ENCODE data around the gene UVSSA.
"Not testable (repeated sequence)": the region's sequence is repeated elsewhere in the genome, so short reads cannot be mapped to it uniquely, and the experiment has no call there.

UVSSA gene

DNA sequence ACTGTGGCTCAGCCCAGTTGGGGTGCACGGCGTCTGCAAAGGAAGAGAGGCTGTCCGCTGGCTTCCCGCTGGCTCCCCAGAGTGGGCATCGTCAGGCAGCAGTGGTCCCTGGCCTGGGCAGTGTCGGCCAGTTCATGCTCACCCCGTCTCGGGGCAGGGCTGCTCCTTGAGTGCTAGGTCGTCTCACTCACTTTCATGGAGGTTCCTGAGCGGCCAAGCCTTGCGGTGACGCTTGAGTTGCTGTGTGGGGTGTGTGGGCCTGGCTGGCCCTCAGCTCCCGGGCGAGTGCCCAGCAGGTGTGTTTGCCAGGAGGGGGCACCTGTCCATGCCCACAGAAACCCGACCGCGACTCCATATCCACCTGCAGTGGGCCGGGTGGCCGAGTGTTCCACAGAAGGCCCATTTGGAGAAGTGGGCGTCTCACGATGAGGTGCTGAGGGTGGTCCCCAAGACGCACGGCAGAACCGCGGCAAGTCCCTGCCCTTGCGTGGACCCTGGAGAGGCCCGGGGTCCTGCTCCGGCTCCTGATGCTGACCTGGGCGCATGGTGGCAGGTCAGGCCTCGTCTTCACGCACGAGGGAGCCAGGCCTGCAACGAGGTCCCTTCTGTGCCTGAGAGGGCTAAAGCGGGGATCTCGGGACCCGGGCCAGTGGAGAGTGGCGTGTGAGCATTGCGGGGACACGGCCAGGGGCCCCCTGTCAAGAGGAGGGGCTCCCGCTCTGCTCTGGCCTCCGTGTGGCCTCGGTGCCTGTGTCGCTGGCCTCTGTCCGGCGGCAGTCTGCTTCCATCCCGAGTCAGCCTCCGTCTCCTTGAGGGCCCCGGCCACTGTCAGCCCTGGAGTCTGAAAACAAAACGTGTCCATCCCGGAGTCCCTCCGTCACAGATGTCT is 18.5 kb upstream of the UVSSA start:
- TF ChIP-seq, protein P1, sequence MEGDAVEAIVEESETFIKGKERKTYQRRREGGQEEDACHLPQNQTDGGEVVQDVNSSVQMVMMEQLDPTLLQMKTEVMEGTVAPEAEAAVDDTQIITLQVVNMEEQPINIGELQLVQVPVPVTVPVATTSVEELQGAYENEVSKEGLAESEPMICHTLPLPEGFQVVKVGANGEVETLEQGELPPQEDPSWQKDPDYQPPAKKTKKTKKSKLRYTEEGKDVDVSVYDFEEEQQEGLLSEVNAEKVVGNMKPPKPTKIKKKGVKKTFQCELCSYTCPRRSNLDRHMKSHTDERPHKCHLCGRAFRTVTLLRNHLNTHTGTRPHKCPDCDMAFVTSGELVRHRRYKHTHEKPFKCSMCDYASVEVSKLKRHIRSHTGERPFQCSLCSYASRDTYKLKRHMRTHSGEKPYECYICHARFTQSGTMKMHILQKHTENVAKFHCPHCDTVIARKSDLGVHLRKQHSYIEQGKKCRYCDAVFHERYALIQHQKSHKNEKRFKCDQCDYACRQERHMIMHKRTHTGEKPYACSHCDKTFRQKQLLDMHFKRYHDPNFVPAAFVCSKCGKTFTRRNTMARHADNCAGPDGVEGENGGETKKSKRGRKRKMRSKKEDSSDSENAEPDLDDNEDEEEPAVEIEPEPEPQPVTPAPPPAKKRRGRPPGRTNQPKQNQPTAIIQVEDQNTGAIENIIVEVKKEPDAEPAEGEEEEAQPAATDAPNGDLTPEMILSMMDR (IDR thresholded peaks at IDR 0.05; ENCODE audit: low read length, missing control alignments), result no peak
- no peak for DNase-seq (ENCODE audit: low read depth)
- no peak overlapping the region for H3K4me3 ChIP-seq (replicated peaks; ENCODE audit: low read depth, low read length)

DNA sequence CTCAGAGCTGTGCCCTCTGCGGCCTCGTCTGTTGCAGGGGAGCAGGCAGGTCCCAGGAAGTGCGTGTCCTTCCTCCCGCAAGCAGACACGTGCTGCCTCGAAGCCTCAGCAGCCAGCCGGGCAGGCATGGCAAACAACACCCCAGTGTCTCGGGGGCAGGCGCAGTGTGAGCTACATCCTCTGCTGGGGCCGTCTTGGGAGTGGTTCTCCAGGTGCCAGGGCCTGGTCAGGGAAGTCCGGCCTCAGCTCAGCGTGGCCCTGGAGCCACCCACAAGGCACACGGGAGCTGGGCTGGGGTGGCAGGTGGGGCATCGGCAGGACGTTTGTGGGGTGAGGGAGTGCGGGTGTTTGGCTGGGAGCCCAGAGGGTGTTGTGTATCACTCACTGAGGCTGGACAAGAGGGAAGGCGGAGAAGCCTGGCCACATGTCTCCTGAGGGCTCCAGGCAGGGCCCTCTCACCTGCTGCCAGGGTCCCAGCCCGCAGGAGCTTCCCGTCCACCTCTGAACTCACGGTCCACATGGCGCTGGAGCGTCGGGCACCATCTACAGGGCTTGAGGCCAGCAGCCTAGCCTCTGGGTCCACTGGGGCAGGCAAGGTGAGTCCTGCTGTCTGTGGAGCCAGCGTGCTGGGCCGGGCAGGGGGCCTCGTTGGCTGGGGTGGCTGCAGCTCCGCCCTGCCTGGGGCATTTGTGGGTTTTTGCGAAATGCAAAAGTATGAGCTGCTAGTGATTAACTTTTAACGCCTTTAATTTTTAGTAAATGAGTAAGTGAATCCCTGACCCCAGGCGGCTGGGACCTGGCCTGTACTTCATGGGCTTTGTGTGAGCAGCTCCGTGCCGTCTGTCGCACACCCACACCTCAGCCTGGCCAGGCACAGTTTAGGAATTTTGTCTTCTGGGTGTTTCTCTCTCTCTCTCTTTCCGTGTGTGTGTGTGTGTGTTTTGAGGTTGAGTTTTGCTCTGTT is 17.3 kb upstream of the UVSSA start:
- TF ChIP-seq, protein P1 (IDR thresholded peaks at IDR 0.05; ENCODE audit: low read length, missing control alignments), result no peak
- no peak overlapping the region for H3K4me3 ChIP-seq (replicated peaks; ENCODE audit: low read depth, low read length)
- DNase-seq (ENCODE audit: low read depth), result no peak

DNA sequence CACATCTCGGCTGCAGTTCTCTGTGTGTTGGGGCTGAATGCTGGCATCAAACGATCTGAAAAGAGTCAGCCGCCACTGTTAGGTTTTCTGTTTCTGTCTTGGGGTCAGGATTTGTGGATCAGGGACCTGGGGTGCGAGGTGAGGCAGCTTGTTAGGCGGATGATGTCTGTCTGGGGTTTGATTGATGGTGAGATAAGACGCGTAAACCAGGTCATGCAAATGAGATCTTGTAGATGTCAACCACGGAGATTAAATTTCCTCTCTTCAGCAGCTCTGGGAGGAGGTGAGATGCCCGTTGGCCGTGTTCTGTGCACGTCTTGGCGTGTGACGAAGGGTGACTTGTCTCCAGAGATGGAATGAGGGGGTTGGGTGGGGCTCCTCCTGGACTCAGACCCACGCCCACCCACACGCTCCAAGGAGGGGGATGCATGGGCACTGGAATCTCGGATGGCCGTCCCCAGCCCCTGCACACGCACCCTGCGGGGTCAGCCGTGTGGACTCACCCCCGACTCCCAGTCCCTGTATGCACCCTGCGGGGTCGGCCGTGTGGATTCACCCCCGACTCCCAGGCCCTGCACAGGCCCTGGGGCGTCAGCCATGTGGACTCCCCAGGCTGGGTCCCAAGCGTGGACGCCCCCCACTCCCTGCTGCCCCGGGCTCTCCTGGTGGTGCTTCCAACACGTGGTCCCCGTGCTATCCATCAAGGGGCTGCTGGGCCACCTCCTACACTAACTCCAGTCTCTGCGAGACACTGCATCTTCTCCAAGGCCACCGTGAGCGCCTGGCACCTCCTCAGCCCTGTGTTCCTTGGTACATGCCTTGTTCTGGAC is 16.0 kb upstream of the UVSSA start:
- TF ChIP-seq, protein P1 (IDR thresholded peaks at IDR 0.05; ENCODE audit: low read length, missing control alignments), result no peak
- DNase-seq (ENCODE audit: low read depth), result no peak
- no peak overlapping the region for H3K4me3 ChIP-seq (replicated peaks; ENCODE audit: low read depth, low read length)

DNA sequence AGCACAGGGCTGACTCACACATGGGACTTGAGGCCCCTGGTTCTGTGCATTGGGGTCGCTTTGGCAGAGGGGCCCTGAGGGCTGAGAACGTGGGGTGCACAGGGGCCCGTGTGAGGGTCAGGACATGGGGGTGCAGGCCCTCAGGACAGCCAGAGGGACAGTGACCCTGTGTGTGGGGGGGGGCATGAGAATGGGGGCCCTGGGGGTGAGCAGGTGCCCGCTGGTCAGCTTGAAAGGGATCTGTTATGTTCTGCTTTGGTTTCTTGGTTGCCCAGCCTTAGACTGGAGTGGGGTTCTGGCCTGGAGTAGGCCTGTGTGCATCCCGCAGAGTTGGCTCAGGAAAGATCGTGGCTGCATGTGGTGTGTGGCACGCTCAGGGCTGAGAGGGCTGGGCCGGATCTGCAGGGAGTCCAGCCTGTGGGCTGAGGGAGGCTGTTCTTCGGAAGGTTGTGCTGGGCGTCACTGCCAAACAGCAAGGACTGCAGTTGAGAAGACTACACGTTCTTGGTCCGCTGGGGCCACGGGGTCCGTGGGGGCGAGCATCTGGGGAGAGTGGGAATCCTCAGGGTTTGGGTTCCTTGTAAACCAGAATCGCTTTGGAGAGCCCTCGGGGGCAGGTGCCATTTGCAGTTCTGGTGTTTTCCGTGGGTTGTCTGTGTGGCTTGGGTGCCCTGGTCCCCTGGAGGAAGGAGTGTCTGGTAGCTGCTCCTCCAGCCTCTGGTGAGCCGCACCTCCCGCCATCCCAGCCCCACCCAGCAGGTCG is 15.2 kb upstream of the UVSSA start:
- DNase-seq (ENCODE audit: low read depth), result no peak
- H3K4me3 ChIP-seq (replicated peaks; ENCODE audit: low read depth, low read length), result no peak overlapping the region
- TF ChIP-seq, protein P1 (IDR thresholded peaks at IDR 0.05; ENCODE audit: low read length, missing control alignments), result no peak

DNA sequence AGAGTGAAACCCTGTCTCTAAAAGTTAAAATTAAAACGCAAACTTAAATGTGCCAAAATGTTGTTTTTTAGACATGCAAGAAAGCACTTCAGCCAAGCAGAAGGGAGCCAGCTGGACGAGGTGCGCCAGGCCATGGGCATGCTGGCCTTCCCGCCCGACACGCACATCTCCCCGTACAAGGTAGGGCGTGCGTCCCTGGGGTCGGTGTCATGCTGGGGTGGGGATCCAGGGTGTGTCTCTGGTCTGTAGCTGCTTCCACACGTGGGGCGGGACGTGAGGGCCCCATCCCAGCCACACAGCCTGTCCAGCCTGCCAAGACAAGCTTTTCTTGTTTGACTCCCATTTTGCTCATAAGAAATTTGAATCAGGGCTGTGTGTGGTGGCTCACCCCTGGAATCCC is 14.3 kb upstream of the UVSSA start:
- TF ChIP-seq, protein P1 (IDR thresholded peaks at IDR 0.05; ENCODE audit: low read length, missing control alignments), result no peak
- H3K4me3 ChIP-seq (replicated peaks; ENCODE audit: low read depth, low read length), result no peak overlapping the region
- DNase-seq (ENCODE audit: low read depth), result no peak

DNA sequence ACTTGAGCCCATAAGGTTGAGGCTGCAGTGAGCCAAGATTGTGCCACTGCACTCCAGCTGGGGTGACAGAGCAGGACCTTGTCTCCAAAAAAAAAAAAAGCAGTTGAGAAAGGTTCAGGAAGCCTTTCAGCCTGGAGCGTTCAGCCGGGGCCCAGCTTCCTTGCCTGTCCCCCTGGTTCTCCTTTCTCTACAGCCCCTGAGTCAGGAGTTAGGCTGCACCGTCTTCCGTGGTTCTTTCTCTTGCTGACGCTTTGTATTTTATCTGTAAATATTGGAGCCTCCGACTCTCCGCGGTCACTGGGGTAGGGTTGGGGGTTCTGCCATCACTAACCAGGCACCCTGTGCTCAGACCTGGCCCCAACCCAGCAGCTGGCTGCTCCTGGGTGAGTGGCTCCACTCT is 13.8 kb upstream of the UVSSA start:
- DNase-seq (ENCODE audit: low read depth), result no peak
- no peak overlapping the region for H3K4me3 ChIP-seq (replicated peaks; ENCODE audit: low read depth, low read length)
- TF ChIP-seq, protein P1 (IDR thresholded peaks at IDR 0.05; ENCODE audit: low read length, missing control alignments), result no peak

DNA sequence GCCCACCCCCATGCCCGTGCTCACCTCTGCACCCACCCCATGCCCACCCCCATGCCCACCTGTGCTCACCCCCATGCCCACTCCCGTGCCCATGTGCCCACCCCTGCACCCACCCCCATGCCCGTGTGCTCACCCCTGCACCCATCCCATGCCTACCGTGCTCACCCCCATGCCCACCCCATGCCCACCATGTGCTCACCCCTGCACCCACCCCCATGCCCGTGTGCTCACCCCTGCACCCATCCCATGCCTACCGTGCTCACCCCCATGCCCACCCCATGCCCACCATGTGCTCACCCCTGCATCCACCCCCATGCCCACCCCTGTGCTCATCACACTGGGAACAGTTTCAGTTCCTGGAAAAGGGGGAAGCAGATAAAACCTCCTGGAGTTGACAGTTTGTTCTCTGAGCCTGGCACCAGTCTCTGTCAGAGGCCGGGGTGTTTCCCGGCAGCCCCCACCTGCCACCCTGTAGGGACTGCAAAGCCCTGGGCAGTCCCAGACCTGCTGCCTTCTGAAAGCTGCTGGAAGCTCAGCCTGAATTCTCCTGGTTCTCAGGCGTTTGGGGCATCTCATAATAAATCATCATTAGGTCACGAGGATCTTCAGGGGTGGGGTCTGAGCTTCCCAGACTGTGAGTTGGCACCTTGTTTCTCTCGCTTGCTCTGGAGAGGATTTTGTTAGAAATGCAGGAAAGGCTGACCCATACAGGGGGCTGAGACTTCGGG is 13.0 kb upstream of the UVSSA start:
- not testable (repeated sequence) for DNase-seq (ENCODE audit: low read depth); H3K4me3 ChIP-seq (replicated peaks; ENCODE audit: low read depth, low read length)
